HG03460 (cell line): ENCODE measurements around the gene MAJIN.
"Not testable (repeated sequence)": the region's sequence is repeated elsewhere in the genome, so short reads cannot be mapped to it uniquely, and the experiment has no call there.

Experiments used
- ATAC-seq: cut with Tn5 transposase; IDR thresholded peaks from one replicate; pipeline ENCODE4 v1.9.1; 2021; ENCODE audit not compliant: unreplicated experiment

MAJIN gene, protein sequence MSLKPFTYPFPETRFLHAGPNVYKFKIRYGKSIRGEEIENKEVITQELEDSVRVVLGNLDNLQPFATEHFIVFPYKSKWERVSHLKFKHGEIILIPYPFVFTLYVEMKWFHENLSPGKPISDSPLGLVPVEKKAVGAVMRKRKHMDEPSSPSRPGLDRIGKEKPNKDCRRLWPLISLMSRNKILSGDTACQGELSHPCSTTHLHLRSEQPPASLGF

DNA sequence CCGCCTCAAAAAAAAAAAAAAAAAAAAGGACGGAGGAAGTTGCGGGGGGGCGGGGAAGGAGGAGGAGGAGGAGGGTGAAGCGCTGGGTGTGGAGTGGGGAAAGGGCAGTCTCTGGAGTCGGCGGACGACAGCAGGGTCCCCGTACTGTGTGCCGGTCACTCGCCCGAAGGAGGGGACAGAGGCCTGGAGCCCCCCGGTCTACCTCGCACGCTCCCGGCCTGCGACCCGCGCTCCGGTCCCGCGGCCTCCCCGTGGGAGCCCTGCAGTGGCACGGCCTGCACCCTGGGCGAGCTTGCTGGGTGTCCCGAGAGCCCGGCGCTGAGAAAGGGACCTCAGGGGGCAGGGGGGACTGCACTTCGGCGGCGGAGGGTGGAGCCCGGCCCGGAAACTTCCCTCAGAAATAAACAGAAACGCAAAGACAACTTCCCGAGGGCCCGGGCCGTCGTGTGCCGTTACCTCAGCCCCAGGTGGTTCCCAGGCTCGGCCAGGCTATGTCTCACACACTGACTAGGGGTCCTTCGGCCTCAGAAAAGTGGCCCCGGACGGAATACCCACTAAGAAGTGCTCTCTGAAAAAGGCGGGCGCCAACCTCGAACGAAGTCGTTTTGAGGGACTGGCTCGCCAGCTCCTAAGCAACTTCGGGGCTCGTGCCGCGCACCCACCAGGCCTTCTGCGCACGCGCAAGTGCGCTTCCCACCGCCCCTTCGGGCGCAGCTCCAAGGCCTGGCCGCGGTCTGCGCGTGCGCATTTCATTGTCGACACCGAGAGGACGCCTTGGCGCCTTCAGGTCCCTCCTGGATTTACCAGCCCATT is at the start of gene MAJIN:
MAJIN (minus strand) TSS at position 688 of the 813 bp plus-strand sequence. CDS start 12,703 bp downstream, outside the sequence.
- no peak for ATAC-seq

DNA sequence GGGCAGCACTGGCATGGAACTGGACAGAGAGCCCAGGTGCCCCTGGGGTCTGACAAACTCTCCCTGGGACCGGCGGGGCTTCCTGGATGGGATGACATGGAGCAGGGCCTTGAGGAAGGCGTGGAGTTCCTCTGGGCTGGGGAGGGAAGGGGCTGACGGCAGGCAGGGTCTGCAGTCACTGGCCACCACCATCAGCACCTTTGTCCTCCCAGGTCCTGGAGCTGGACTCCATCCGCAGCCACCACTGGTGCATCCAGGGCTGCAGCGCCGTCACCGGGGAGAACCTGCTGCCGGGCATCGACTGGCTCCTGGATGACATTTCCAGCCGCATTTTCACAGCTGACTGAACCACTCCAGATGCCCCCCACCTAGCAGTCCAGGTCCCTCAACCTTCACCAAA is 49.6 kb upstream of the MAJIN start:
- ATAC-seq = no peak

GRCh38 chr11:65021003-65021402 is 49.1 kb upstream of the MAJIN start:
- ATAC-seq = no peak

- ATAC-seq = no peak
Observed at GRCh38 chr11:65019824-65020223, 47.9 kb upstream of the MAJIN start.

GRCh38 chr11:65017937-65018336 is 46.0 kb upstream of the MAJIN start:
- ATAC-seq = no peak

GRCh38 chr11:65016705-65017104 is 44.8 kb upstream of the MAJIN start:
- ATAC-seq = no peak

- ATAC-seq = no peak
Observed at GRCh38 chr11:65014726-65015227, 42.9 kb upstream of the MAJIN start.

GRCh38 chr11:65013888-65014725 is 42.2 kb upstream of the MAJIN start, which contains the start of gene ARL2:
TSS of gene ARL2 (plus strand) at chr11:65014160. CDS start at chr11:65014208, 48 bp downstream.
- peak; percentile 74 for ATAC-seq

- ATAC-seq = peak; percentile 62
Observed at GRCh38 chr11:65013130-65013887, 41.4 kb upstream of the MAJIN start.

GRCh38 chr11:65008873-65009272 is 37.0 kb upstream of the MAJIN start:
- ATAC-seq = no peak

GRCh38 chr11:65008016-65008415 is 36.1 kb upstream of the MAJIN start:
- ATAC-seq = no peak

DNA sequence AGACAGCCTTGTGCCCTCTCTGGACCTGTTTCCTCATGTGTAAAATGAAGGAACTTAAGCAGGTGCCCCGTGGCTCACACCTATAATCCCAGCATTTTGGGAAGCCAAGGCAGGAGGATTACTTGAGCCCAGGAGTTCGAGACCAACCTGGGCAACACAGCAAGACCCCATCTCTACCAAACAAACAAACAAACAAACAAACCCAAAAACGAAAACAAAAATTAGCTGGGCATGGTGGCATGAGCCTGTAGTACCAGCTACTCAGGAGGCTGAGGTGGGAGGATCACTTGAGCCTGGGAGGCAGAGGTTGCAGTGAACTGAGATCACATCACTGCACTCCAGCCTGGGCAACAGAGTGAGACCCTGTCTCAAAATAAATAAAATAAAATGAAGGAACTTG is 32.1 kb upstream of the MAJIN start:
- ATAC-seq = not testable (repeated sequence)

DNA sequence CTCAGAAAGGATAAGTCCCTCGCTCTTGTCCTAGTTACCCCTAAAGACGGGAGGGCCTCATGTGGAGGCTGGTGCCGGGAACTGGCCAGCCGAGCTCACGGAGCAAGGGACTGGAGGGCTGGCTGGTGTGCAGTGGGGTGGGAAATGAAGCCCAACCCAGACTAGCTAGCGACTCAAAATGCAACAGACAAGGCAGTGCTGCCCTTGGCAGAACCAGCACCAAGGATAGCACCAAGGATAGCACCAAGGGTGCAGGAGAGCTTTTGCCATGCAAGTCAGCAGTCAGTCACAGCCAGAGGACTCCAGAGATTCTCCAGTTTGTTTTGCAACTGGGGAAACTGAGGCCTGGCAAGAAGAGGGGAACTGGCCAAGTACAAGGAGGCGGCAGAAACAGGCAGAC is 31.4 kb upstream of the MAJIN start:
- ATAC-seq = no peak

DNA sequence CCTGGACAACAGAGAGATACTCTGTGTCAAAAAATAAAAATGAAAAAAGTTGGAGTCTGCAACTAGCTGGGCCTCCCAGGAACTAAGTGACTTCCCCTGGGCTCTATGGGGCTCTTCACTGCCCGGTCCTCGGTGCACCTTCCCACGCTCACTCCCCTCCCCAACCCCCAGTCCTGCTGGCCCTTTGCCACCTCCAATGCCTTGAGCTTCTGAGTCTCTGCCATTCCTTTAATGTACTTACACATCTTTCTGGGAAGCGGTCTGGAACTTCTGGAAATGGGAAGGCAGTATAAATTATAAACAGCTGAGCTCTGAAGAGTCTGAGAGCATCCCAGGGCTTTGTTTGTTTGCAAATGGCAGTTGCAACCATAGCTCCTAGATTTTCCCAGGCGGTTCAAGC is 30.8 kb upstream of the MAJIN start:
- ATAC-seq = no peak

DNA sequence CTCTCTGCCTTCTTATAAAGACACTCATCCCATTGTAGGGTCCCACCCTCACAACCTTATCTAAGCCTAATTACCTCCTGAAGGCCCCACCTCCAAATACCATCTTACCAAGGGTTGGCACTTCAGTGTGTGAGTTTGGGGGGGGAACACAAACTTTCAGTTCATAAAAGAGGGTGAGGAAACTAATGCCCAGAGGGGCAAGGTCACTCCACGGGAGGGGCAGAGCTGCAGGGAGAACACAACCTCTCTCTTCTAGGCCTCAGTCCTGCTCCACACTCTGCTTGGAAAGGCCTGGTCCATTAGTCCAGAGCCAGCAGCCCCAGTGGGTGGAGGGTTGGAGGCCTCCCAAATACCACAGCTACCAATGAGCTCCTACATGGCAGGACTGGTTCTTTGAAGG is 27.6 kb upstream of the MAJIN start:
- ATAC-seq = no peak

DNA sequence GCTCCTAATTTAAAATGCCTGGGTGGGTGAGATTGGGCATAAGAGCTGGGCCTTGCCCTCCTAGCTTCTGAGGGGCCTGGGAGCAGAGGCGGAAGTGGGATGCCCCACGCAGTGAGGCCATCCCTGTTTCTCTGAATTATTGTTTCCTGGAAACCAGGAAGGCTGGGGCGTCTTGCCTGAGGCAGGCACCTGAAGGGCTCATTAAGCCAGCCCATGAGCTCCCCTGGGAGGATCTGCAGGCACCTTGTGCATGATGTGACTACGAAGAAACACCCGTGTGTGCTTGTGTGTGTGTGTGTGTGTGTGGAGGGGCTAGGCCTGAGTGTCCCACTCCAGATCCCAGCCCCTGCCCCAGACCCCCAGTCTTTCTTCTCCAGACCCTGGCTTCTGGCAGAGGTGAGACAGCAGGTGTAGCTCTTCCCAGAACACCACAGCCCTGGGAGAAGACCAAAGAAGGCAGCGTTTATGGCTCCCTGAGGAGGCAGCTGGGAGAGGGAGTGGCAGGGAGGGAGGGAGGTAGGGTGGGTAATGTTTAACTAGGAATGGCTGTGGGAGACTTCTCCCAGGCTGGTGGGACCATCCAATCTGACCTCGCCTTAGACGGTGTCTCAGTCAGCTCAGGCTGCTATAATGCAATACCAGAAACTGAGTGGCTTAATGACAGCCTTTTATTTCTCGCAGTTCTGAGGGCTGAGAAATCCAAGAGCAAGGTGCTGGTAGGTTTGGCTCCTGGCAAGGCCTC is 27.0 kb upstream of the MAJIN start:
- no peak for ATAC-seq

- ATAC-seq = no peak
Observed at GRCh38 chr11:64998141-64998540, 26.2 kb upstream of the MAJIN start.

- ATAC-seq = no peak
Observed at GRCh38 chr11:64996710-64997380, 24.9 kb upstream of the MAJIN start, which contains the start of gene BATF2. TSS of gene BATF2 (minus strand) at chr11:64996971. CDS start at chr11:64996914, 57 bp downstream.

GRCh38 chr11:64996327-64996709 is 24.4 kb upstream of the MAJIN start:
- no peak for ATAC-seq
